COLO668 (cell line): ENCODE measurements around the gene FKBP11.
A peak's percentile ranks its signal among the peaks of the same experiment; 100 is the strongest.
"Not testable (repeated sequence)": the region's sequence is repeated elsewhere in the genome, so short reads cannot be mapped to it uniquely, and the experiment has no call there.

Experiments
- DNase-seq: peaks from one replicate; lab custom pipeline; 2025; ENCODE audit not compliant: unreplicated experiment; lab: John Stamatoyannopoulos, UW

The FKBP11 gene

GRCh38 chr12:48910196-48910595, 15.1 kb downstream of the FKBP11 start:
- no peak for DNase-seq

- DNase-seq = not testable (repeated sequence)
These were observed 15.6 kb downstream of the FKBP11 start for GRCh38 chr12:48909698-48910097.

DNA sequence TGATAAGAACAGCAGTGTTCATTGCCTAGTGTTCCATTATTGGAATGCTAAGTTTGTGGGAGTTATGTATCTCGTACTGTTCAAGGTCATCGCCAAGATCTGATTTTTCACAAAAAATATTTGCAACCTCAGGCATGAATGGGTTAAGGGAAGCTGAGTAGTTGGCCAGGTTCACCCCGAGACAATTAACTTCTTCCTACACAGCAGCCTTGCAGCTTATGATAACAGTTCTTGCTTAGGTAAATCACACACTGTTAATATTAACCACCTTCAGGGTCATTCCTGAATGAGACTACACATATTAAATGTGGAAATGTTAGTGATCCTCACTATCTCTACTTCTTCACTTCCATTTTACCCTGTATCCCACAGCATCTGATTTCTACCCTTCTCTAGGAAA, 18.0 kb downstream of the FKBP11 start:
- no peak for DNase-seq

DNA sequence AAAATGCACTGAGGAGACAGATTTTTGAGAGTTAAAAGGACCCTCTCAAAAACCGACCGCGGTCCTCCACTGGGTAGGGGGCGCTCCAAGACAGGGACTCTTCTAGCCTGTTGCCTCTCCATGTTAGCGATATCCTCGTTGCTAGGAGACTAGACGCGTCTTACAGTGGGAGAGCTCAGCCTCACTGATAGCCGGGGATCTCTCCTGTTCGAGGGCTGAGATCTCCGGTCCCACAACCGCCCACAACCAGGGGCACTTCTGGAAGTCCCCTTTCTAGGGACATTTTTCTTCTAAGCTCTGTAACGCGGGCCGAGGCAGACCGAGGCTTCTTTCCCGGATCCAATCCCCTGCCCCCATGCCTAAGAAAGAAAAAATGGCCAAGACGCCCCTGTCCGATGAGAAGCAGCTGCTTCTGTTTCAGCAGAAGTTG, 21.3 kb downstream of the FKBP11 start:
- DNase-seq = peak; percentile 47

GRCh38 chr12:48903363-48903981, 21.8 kb downstream of the FKBP11 start:
- DNase-seq = no peak

DNA sequence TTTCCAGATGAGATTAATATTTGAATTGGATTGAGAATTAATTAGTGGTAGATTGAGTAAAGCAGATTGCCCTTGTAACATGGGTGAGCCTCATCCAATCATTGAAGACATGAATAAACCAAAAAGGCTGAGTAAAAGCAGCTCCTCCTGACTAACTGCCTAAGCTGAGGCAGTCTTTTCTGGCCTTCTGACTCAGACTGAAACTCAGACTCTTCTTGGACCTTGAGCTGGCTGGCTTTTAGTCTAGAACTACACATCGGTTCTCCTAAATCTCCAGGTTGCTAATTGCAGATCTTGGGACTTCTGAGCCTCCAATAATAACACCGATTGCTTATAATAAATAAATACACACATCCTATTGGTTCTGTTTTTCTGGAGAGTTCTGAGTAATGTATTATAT, 24.0 kb downstream of the FKBP11 start:
- no peak for DNase-seq

DNA sequence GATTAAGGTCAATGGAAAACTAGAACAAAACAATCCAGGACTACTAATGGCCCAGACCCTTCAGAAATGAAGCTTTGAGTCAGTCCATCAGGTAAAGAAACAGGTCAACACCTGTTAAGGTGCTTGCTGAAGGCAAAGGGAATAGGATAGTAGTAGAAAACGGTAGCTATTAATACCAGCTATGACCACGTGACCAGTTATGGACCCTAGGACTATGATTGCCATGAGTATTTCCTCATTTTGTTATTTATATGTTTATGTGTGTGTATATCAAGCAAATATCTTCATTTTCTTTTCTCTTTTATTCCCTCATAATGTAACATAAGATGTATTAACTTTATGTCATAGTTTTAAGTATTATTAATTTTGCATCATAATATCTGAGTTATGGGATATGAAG, 25.6 kb downstream of the FKBP11 start:
- DNase-seq = no peak

DNA sequence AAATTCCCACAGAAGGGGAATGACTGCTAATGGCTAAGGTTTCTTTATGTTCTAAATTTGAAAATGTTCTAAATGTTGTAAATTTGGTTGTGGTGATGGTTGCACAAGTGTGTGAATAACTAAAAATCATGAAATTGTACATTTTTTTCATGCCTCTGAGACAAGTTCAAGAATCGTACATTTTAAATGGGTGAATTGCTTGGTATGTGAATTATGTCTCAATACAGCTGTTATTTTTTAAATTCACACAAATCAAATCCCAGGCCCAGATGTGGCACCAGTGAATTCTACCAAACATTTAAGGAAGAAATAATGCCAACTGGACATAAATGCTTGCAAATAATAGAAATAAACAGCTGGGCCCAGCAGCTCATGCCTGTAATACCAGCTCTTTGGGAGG, 31.0 kb downstream of the FKBP11 start:
- DNase-seq = no peak

GRCh38 chr12:48890657-48891418, 34.5 kb downstream of the FKBP11 start:
- peak; percentile 64 for DNase-seq

GRCh38 chr12:48889679-48890078, 35.6 kb downstream of the FKBP11 start:
- DNase-seq = no peak

- no peak for DNase-seq
These were observed 41.8 kb downstream of the FKBP11 start for GRCh38 chr12:48883305-48884161.

- no peak for DNase-seq
These were observed 42.4 kb downstream of the FKBP11 start for GRCh38 chr12:48882972-48883304.

GRCh38 chr12:48882315-48882687, 43.0 kb downstream of the FKBP11 start:
- no peak for DNase-seq

- no peak for DNase-seq
These were observed 43.5 kb downstream of the FKBP11 start for GRCh38 chr12:48881686-48882314.

DNA sequence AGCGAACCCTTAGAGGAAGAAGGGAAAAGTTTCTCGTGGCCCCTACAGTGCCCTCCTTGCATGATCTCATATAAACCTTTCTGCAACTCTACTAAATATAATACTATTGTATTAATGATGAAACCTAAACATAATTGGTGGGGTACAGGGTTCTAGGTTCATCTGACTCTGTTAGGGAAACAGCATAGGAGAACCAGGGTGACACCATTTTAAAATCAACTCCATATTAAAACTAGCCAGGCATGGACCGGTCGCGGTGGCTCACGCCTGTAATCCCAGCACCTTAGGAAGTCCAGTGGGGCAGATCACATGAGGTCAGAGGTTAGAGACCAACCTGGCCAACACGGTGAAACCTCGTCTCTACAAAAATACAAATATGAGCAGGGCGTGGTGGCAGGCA, 44.6 kb downstream of the FKBP11 start:
- no peak for DNase-seq

GRCh38 chr12:48878548-48878947, 46.7 kb downstream of the FKBP11 start:
- no peak for DNase-seq

DNA sequence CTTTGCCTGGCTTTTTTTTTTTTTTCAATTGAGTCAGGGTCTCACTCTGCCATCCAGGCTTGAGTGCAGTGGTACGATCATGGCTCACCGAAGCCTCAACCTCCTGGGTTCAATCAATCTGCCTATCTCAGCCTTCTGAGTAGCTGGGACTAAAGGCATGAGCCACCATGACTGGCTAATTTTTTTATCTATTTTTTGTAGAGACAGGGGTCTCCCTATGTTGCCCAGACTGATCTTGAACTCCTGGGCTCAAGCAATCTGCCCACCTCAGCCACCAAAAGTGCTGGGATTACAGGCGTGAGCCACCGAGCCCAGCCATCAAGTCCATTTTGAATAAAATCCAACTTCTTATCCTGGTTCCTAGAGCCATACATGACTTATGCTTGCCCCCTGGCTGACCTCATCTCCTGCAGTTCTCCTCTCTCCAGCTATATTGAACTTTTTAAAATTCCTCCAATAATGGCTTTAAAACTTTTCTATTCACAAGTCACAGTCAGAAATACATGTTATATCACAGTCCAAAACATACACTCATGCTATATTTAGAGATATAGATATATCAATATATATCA, 49.3 kb downstream of the FKBP11 start:
- no peak for DNase-seq

DNA sequence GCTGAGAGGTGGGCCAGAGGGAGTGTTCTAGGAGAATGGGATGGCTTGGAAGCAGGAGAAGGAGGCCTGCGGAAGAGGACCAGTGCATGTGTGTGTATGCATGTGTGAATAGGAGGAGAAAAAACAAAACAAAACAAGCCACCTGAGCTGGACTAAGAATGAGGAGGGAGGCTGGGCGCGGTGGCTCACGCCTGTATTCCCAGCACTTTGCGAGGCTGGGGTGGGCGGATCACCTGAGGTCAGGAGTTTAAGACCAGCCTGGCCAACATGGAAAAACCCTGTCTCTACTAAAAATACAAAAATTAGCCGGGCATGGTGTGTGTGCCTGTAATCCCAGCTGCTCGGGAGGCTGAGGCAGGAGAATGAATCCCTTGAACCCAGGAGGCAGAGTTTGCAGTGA, 51.8 kb downstream of the FKBP11 start:
- not testable (repeated sequence) for DNase-seq

- no peak for DNase-seq
These were observed 52.2 kb downstream of the FKBP11 start for GRCh38 chr12:48873096-48873495.
